ENCODE data around the gene KDM2A. TPM values are rescaled to one million over a fixed set of nuclear protein-coding genes. Genes with fewer than 3 reads are reported as not detected.

Gene KDM2A
- total RNA-seq, 1 experiment from 2014 or later: 121 TPM

GRCh38 chr11:67278135-67278938 is 159.3 kb downstream of the KDM2A start:
- H3K9me3 ChIP-seq (ENCODE audit: low read depth, low read length, poor library complexity, severe bottlenecking): no peaks in the 10 kb centered on the region
- ChIA-PET CTCF (no interaction called here), POLR2A (ENCODE audit: low non-redundant PET) (no interaction called here)
- DNase-seq (ENCODE audit: low spot score): no peak
- peaks cover 45% of the 10 kb centered on the region for H3K4me1 ChIP-seq (ENCODE audit: insufficient read depth, low read length, poor library complexity, severe bottlenecking)
- peak overlapping the region; percentile 96 for H3K27ac ChIP-seq (ENCODE audit: low read depth, low read length, poor library complexity, severe bottlenecking)
- no TSS peak for BruUV-seq (replicated peaks)
- no peaks in the 10 kb centered on the region for H3K27me3 ChIP-seq (replicated peaks; ENCODE audit: insufficient read depth, low read depth, low read length, poor library complexity)
- intact Hi-C loops (cut with micrococcal nuclease; ENCODE audit: unreplicated experiment): no loop called here
- peaks cover 54% of the 10 kb centered on the region for H3K36me3 ChIP-seq (ENCODE audit: insufficient read depth, low read length, poor library complexity, severe bottlenecking)
- H3K4me3 ChIP-seq (ENCODE audit: low read depth, low read length, poor library complexity, severe bottlenecking): no peak overlapping the region
- TF ChIP-seq CTCF (conservative IDR thresholded peaks at IDR 0.05; ENCODE audit: low read depth, low read length) (no peak), EZH2 (IDR thresholded peaks at IDR 0.05; ENCODE audit: borderline replicate concordance, low read depth, low read length, poor library complexity, severe bottlenecking) (no peak)

GRCh38 chr11:67278939-67279588 is 160.0 kb downstream of the KDM2A start:
- H3K4me3 ChIP-seq (ENCODE audit: low read depth, low read length, poor library complexity, severe bottlenecking): no peak overlapping the region
- POLR2A ChIA-PET (ENCODE audit: low non-redundant PET): no interaction called here
- H3K27ac ChIP-seq (ENCODE audit: low read depth, low read length, poor library complexity, severe bottlenecking): peak overlapping the region; percentile 96
- TF ChIP-seq CTCF (conservative IDR thresholded peaks at IDR 0.05; ENCODE audit: low read depth, low read length) (no peak), EZH2 (IDR thresholded peaks at IDR 0.05; ENCODE audit: borderline replicate concordance, low read depth, low read length, poor library complexity, severe bottlenecking) (no peak)
- peaks cover 62% of the 10 kb centered on the region for H3K36me3 ChIP-seq (ENCODE audit: insufficient read depth, low read length, poor library complexity, severe bottlenecking)
- intact Hi-C loops (cut with micrococcal nuclease; ENCODE audit: unreplicated experiment): no loop called here
- no peaks in the 10 kb centered on the region for H3K9me3 ChIP-seq (ENCODE audit: low read depth, low read length, poor library complexity, severe bottlenecking)
- no peaks in the 10 kb centered on the region for H3K27me3 ChIP-seq (replicated peaks; ENCODE audit: insufficient read depth, low read depth, low read length, poor library complexity)
- H3K4me1 ChIP-seq (ENCODE audit: insufficient read depth, low read length, poor library complexity, severe bottlenecking): peaks cover 37% of the 10 kb centered on the region
- no peak for DNase-seq (ENCODE audit: low spot score)
- CTCF ChIA-PET: no interaction called here
- BruUV-seq (replicated peaks): no TSS peak

- POLR2A ChIA-PET (ENCODE audit: low non-redundant PET): no interaction called here
- Histone ChIP-seq H3K9me3 (ENCODE audit: low read depth, low read length, poor library complexity, severe bottlenecking) (no peaks in the 10 kb centered on the region), H3K4me1 (ENCODE audit: insufficient read depth, low read length, poor library complexity, severe bottlenecking) (peaks cover 33% of the 10 kb centered on the region), H3K27ac (ENCODE audit: low read depth, low read length, poor library complexity, severe bottlenecking) (peak overlapping the region; percentile 96), H3K27me3 (replicated peaks; ENCODE audit: insufficient read depth, low read depth, low read length, poor library complexity) (no peaks in the 10 kb centered on the region), H3K36me3 (ENCODE audit: insufficient read depth, low read length, poor library complexity, severe bottlenecking) (peaks cover 66% of the 10 kb centered on the region), H3K4me3 (ENCODE audit: low read depth, low read length, poor library complexity, severe bottlenecking) (no peak overlapping the region)
- DNase-seq (ENCODE audit: low spot score): no peak
- no peak for TF ChIP-seq EZH2 (IDR thresholded peaks at IDR 0.05; ENCODE audit: borderline replicate concordance, low read depth, low read length, poor library complexity, severe bottlenecking)
- no peak for TF ChIP-seq CTCF (conservative IDR thresholded peaks at IDR 0.05; ENCODE audit: low read depth, low read length)
- intact Hi-C loops (cut with micrococcal nuclease; ENCODE audit: unreplicated experiment): no loop called here
- BruUV-seq (replicated peaks): no TSS peak
- CTCF ChIA-PET: no interaction called here
Observed at GRCh38 chr11:67279589-67280340, 160.7 kb downstream of the KDM2A start.
